Tibial nerve (tissue), 4 donors: ENCODE measurements around the gene THSD4. TPM values are rescaled to one million over a fixed set of nuclear protein-coding genes. Genes with fewer than 3 reads are reported as not detected.

Experiments used
- DNase-seq, 2 donors: peaks; one replicate each; pipeline ENCODE4 v3.0.0-alpha.2; 2019; ENCODE audit warnings: low spot score in 2 of 2
- H3K27ac ChIP-seq, 4 donors: fragments of 200-600 bp; sonication (generic) in 3 of 4; one replicate each; pipeline ENCODE4 v1.5.1; 2017 to 2019; ENCODE audit warnings: mild to moderate bottlenecking in 1 of 4
- H3K27me3 ChIP-seq, 2 donors: fragments of 200-600 bp; sonication (generic) in 1 of 2; one replicate each; pipeline versions ENCODE4 v1.5.1 to v1.6.0; 2017 to 2019
- H3K36me3 ChIP-seq, 3 donors: fragments of 200-600 bp; sonication (generic); one replicate each; pipeline ENCODE4 v1.5.1; 2018 to 2019
- H3K4me1 ChIP-seq, 4 donors: fragments of 200-600 bp; sonication (generic) in 3 of 4; one replicate each; pipeline ENCODE4 v1.5.1; 2017 to 2019
- H3K4me3 ChIP-seq, 4 donors: fragments of 200-600 bp; sonication (generic) in 3 of 4; one replicate each; pipeline ENCODE4 v1.5.1; 2017 to 2019; ENCODE audit warnings: mild to moderate bottlenecking in 1 of 4, moderate library complexity in 1 of 4
- H3K9me3 ChIP-seq, 4 donors: fragments of 200-600 bp; sonication (generic) in 3 of 4; one replicate each; pipeline ENCODE4 v1.5.1; 2017 to 2019
- EP300 ChIP-seq, 2 donors: sonication (generic); formaldehyde crosslinking; IDR thresholded peaks; one replicate each; pipeline ENCODE4 v1.6.1; 2017; ENCODE audit warnings: antibody characterized with exemption in 2 of 2, mild to moderate bottlenecking in 1 of 2
- POLR2A ChIP-seq, 2 donors: fragments of 450-650 bp; IDR thresholded peaks; one replicate each; pipeline ENCODE4 v1.6.1; 2017; ENCODE audit warnings: antibody characterized with exemption in 2 of 2, mild to moderate bottlenecking in 2 of 2, moderate library complexity in 2 of 2
- WGBS, 2 donors: methylation state at CpG; one replicate each; pipeline ENCODE4 v1.1.5; 2018; 5-methylcytosine and 5-hydroxymethylcytosine counted together
- total RNA-seq, 4 donors: library from RNA; depleted of rRNA; stranded (reverse); fragments of >200 nt; gene quantifications; one replicate each; pipeline ENCODE4 v1.1.0, GENCODE V29; 2016
- TF ChIP-seq, protein P1 (sequence below), 5 experiments: fragments of 200-600 bp in 3 of 5; fragments of 450-650 bp in 2 of 5; sonication (generic) in 3 of 5; IDR thresholded peaks; one replicate each; pipeline ENCODE4 v1.5.1; 2016 to 2019; ENCODE audit warnings: antibody characterized with exemption in 5 of 5, mild to moderate bottlenecking in 3 of 5, moderate library complexity in 2 of 5

THSD4 gene
- total RNA-seq, 4 donors from 2014 or later, result 9.6 to 25.1 (median 21.2) TPM

DNA sequence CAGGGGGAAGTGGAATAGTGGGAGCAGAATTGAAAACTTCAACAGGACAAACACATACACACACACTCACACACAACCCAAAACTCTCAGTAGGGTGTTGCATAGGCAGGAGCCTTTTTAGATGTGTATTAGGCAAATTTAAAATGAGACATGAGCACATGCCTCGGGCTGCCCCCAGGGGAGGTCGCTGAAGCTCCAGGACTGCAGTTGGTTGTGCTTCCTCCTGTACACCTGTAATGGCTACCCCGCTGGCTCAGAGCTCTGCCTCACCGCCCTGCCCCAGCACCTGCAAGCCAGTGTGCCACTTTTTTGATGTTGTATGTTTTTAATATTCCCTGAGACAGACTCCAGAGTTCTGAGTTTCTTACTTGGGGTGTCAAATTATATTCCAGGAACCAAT is 391.7 kb downstream of the THSD4 start:
- no peak overlapping the region for H3K27ac ChIP-seq
- WGBS, 2 donors, result 71 to 90% methylated on average over 3 to 4 of the region's 4 CpGs
- H3K27me3 ChIP-seq, result no peaks in the 10 kb centered on the region
- H3K9me3 ChIP-seq, result no peaks in the 10 kb centered on the region
- H3K4me1 ChIP-seq, result no peaks in the 10 kb centered on the region
- TF ChIP-seq EP300 (IDR thresholded peaks at IDR 0.05) (no peak), POLR2A (IDR thresholded peaks at IDR 0.05) (no peak)
- TF ChIP-seq, protein P1, sequence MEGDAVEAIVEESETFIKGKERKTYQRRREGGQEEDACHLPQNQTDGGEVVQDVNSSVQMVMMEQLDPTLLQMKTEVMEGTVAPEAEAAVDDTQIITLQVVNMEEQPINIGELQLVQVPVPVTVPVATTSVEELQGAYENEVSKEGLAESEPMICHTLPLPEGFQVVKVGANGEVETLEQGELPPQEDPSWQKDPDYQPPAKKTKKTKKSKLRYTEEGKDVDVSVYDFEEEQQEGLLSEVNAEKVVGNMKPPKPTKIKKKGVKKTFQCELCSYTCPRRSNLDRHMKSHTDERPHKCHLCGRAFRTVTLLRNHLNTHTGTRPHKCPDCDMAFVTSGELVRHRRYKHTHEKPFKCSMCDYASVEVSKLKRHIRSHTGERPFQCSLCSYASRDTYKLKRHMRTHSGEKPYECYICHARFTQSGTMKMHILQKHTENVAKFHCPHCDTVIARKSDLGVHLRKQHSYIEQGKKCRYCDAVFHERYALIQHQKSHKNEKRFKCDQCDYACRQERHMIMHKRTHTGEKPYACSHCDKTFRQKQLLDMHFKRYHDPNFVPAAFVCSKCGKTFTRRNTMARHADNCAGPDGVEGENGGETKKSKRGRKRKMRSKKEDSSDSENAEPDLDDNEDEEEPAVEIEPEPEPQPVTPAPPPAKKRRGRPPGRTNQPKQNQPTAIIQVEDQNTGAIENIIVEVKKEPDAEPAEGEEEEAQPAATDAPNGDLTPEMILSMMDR (IDR thresholded peaks at IDR 0.05), result no peak
- H3K36me3 ChIP-seq, result no peaks in the 10 kb centered on the region
- no peak for DNase-seq
- no peak overlapping the region for H3K4me3 ChIP-seq

DNA sequence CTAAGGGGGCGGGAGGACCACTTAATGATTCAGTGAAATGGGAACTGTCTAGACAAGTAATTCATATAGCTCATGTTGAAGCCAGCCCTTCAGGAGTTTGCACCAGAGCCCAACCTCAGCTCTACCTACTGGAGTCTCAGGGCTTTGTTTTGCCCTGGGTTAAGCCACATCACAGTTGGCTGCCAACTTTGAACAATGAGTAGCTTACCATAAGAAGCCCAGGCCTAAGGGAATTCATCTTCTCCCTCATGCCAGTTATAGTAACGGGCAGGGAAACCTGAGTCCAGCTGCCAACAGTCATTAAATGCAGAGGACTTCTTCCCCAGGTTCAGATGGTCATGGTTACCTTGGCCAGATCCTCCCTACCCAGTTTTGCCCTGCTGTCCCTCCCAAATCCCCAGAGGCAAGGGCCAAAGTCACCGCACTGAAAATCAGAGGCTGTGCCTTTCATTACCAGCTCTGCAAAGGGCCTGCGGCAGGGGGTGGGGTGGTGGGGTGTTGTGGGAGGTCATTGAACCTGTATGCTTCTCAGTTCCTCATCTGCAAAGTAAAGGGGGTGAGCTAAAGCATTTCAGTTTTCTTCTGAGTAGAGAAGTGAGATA is 392.9 kb downstream of the THSD4 start:
- DNase-seq, result no peak
- H3K27ac ChIP-seq, result no peak overlapping the region
- 85 to 89% methylated on average over 4 of the region's 4 CpGs for WGBS, 2 donors
- no peak overlapping the region for H3K4me3 ChIP-seq
- H3K4me1 ChIP-seq, result peaks cover 0 to 4% (median 0%) of the 10 kb centered on the region in 4 donors
- no peaks in the 10 kb centered on the region for H3K27me3 ChIP-seq
- H3K9me3 ChIP-seq, result no peaks in the 10 kb centered on the region
- H3K36me3 ChIP-seq, result no peaks in the 10 kb centered on the region
- TF ChIP-seq, protein P1 (IDR thresholded peaks at IDR 0.05), result no peak
- TF ChIP-seq POLR2A (IDR thresholded peaks at IDR 0.05) (no peak), EP300 (IDR thresholded peaks at IDR 0.05) (no peak)

DNA sequence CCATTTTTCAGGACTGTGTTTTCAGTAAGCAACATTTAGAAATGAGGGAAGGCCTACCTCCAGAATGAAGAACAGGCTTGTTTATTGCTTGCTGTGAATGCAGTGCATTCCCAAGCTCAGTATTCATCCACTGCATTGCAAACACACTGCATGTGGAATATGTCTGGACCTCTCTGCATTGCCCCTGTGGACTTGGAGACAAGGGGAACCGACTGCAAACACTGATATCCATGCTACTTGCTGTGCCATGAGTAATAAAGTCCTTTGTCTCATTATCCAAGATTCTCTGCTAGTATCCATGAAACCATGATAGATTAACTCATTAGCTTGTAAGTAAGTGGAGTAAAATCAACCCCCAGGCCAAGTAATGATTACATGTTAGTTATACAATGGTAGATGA is 393.9 kb downstream of the THSD4 start:
- H3K9me3 ChIP-seq, result no peaks in the 10 kb centered on the region
- no peak overlapping the region for H3K4me3 ChIP-seq
- H3K36me3 ChIP-seq, result no peaks in the 10 kb centered on the region
- 40 to 43% methylated on average over 1 of the region's 1 CpG for WGBS, 2 donors
- DNase-seq, result no peak
- H3K27ac ChIP-seq, result no peak overlapping the region
- TF ChIP-seq POLR2A (IDR thresholded peaks at IDR 0.05), result no peak
- H3K27me3 ChIP-seq, result no peaks in the 10 kb centered on the region
- H3K4me1 ChIP-seq, result peaks cover 0 to 4% (median 0%) of the 10 kb centered on the region in 4 donors

DNA sequence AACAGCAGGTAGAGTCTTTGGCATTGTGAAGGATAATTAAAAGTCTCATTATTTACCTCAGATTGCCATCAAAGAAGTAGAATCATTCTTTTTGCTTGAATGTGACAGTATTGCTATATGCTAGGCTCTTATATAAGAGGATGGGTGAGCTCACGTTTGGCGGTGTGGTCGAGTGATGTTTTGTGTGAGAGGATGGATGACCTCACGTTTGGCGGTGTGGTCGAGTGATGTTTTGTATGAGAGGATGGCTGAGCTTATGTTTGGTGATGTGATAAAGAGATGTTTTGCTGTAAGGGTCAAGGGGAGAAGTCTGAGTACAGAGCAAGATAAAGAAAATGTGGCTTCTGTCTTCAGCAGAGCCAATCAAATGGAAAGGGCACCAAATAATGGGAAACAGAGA is 395.5 kb downstream of the THSD4 start:
- Histone ChIP-seq H3K27ac (no peak overlapping the region), H3K4me3 (no peak overlapping the region), H3K9me3 (no peaks in the 10 kb centered on the region), H3K4me1 (peaks cover 0 to 4% (median 0%) of the 10 kb centered on the region in 4 donors), H3K27me3 (no peaks in the 10 kb centered on the region), H3K36me3 (no peaks in the 10 kb centered on the region)
- TF ChIP-seq POLR2A (IDR thresholded peaks at IDR 0.05), result no peak
- TF ChIP-seq, protein P1 (IDR thresholded peaks at IDR 0.05), result no peak
- no peak for TF ChIP-seq EP300 (IDR thresholded peaks at IDR 0.05)
- WGBS, 2 donors, result 66 to 68% methylated on average over 6 of the region's 6 CpGs
- no peak for DNase-seq

DNA sequence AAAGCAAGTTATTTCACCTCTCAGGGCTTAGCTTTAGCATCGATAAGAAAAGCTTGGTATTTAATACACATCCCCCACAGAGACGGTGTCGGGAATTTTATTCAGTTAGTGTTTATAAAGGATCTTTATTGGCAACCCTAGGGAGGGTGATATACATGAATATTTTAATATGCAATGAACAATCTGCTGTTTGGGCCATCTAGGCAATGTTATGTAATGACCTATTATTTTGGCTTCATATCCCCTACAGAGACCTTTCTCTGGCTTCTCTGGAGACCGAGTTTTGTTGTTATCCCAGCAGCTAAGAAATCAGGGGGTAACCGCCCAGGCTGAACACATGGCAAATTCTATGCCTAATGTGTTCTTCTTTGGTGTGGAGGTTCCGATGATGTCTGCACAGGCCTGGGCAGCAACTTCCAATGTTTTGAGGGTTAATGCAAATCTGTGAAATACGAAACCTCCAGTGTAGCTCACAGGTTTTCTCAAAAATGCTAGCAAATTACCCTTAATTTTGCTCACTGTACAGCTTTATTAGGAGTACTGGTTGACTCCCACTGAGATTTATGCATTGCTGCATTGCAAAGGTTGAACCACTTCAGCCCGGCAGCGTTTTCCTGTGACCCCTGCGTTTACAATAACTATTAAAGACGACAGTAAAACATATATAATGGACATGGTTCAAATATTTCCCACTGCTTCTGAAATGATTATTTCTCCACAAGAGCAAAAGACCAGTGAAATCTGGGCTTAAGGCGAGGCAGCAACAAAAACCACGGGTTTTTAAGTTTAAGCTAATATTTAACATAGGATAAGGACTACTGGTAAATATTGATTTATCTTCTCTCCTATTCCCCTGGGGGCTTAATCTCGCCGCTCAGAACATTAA is 396.8 kb downstream of the THSD4 start:
- TF ChIP-seq EP300 (IDR thresholded peaks at IDR 0.05), result no peak
- TF ChIP-seq POLR2A (IDR thresholded peaks at IDR 0.05), result no peak
- TF ChIP-seq, protein P1 (IDR thresholded peaks at IDR 0.05), result no peak
- WGBS, 2 donors, result 32 to 33% methylated on average over 15 of the region's 15 CpGs
- Histone ChIP-seq H3K27me3 (no peaks in the 10 kb centered on the region), H3K4me3 (no peak overlapping the region), H3K36me3 (no peaks in the 10 kb centered on the region), H3K4me1 (peaks cover 0 to 4% (median 0%) of the 10 kb centered on the region in 4 donors), H3K27ac (no peak overlapping the region), H3K9me3 (no peaks in the 10 kb centered on the region)
- no peak for DNase-seq
